ENCODE measurements around the gene PRSS8. TPM values are rescaled to one million over a fixed set of nuclear protein-coding genes. Genes with fewer than 3 reads are reported as not detected.

The PRSS8 gene
- total RNA-seq, 1 donor from 2014 or later = 146 TPM

- Histone ChIP-seq H3K36me3 (ENCODE audit: control insufficient read depth, insufficient read depth, low read length) (no peaks in the 10 kb centered on the region), H3K27me3 (ENCODE audit: control insufficient read depth, insufficient read depth, low read length) (no peaks in the 10 kb centered on the region), H3K4me3 (ENCODE audit: low read depth, low read length) (no peak overlapping the region)
- no peak for TF ChIP-seq CTCF (IDR thresholded peaks at IDR 0.05; ENCODE audit: insufficient read depth, low read length, poor library complexity, severe bottlenecking)
- DNase-seq (ENCODE audit: low read depth) = no peak
Measured at GRCh38 chr16:31134091-31134571, 1.4 kb downstream of the PRSS8 start.

DNA sequence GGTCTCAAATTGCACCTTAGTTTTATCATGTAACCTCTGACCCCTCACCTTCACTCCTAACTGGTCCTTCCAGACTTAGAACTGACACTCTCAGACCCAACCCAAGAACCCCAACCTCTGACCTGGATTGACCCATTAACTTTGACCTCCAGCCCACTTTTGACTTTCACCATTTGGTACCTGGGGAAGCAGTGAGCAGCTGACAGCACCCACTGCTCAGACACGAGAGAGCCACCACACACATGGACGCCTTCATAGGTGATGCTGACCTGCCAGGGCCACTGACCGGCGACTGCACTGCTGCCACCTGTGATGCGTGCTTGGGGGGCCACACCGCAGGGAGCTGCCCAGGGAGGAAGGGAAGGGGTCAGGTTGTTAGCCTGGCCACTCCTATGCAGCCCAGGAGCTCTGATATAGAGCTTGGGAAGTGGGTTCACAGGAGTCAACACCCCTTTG, 2.5 kb downstream of the PRSS8 start:
- no peak for DNase-seq (ENCODE audit: low read depth)
- H3K27me3 ChIP-seq (ENCODE audit: control insufficient read depth, insufficient read depth, low read length) = no peaks in the 10 kb centered on the region
- no peaks in the 10 kb centered on the region for H3K36me3 ChIP-seq (ENCODE audit: control insufficient read depth, insufficient read depth, low read length)
- no peak overlapping the region for H3K4me3 ChIP-seq (ENCODE audit: low read depth, low read length)
- TF ChIP-seq CTCF (IDR thresholded peaks at IDR 0.05; ENCODE audit: insufficient read depth, low read length, poor library complexity, severe bottlenecking) = no peak

DNA sequence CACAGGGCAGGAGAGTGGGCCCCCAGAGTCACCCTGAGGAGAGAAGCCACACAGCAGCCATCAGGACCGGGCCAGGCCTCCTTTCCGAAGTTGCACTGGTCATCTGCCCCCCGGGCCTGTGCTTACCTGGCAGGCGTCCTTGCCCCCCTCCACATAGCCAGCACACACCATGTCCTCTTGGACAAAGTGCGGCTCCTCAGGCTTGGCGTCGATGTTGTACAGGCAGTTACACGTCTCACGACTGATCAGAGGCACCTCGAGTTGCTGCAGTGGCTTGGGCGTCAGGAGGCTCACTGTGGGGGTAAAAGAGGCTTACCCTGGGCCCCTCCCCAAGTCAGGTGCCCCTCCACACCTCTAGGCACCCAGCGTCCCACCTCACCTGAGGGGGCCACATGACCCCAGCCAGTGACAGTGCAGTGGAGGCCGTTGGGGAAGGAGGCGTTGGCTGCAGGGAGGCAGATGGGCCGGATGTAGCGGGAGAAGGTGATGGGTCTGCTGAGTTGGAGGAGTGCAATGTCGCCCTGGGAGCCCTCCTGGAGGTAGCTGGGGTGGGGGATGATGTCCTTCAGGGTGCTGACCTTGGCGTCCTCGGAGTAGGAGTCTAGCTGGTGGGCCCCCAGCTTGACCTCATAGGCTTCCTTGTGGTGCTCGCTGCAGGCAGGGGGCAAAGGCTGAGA, 3.1 kb downstream of the PRSS8 start:
- Histone ChIP-seq H3K27me3 (ENCODE audit: control insufficient read depth, insufficient read depth, low read length) (no peaks in the 10 kb centered on the region), H3K4me3 (ENCODE audit: low read depth, low read length) (no peak overlapping the region), H3K36me3 (ENCODE audit: control insufficient read depth, insufficient read depth, low read length) (no peaks in the 10 kb centered on the region)
- TF ChIP-seq CTCF (IDR thresholded peaks at IDR 0.05; ENCODE audit: insufficient read depth, low read length, poor library complexity, severe bottlenecking) = no peak
- DNase-seq (ENCODE audit: low read depth) = no peak

GRCh38 chr16:31131841-31132271, 3.7 kb downstream of the PRSS8 start:
- no peaks in the 10 kb centered on the region for H3K27me3 ChIP-seq (ENCODE audit: control insufficient read depth, insufficient read depth, low read length)
- TF ChIP-seq CTCF (IDR thresholded peaks at IDR 0.05; ENCODE audit: insufficient read depth, low read length, poor library complexity, severe bottlenecking) = no peak
- H3K36me3 ChIP-seq (ENCODE audit: control insufficient read depth, insufficient read depth, low read length) = no peaks in the 10 kb centered on the region
- H3K4me3 ChIP-seq (ENCODE audit: low read depth, low read length) = no peak overlapping the region
- no peak for DNase-seq (ENCODE audit: low read depth)

- Histone ChIP-seq H3K4me3 (ENCODE audit: low read depth, low read length) (no peak overlapping the region), H3K36me3 (ENCODE audit: control insufficient read depth, insufficient read depth, low read length) (no peaks in the 10 kb centered on the region), H3K27me3 (ENCODE audit: control insufficient read depth, insufficient read depth, low read length) (no peaks in the 10 kb centered on the region)
- TF ChIP-seq CTCF (IDR thresholded peaks at IDR 0.05; ENCODE audit: insufficient read depth, low read length, poor library complexity, severe bottlenecking) = no peak
- DNase-seq (ENCODE audit: low read depth) = no peak
Measured at GRCh38 chr16:31131416-31131815, 4.1 kb downstream of the PRSS8 start.

GRCh38 chr16:31130899-31131298, 4.6 kb downstream of the PRSS8 start:
- Histone ChIP-seq H3K27me3 (ENCODE audit: control insufficient read depth, insufficient read depth, low read length) (no peaks in the 10 kb centered on the region), H3K4me3 (ENCODE audit: low read depth, low read length) (no peak overlapping the region), H3K36me3 (ENCODE audit: control insufficient read depth, insufficient read depth, low read length) (no peaks in the 10 kb centered on the region)
- DNase-seq (ENCODE audit: low read depth) = no peak
- TF ChIP-seq CTCF (IDR thresholded peaks at IDR 0.05; ENCODE audit: insufficient read depth, low read length, poor library complexity, severe bottlenecking) = no peak

Data from kidney epithelial cell (primary cell).